ENCODE data around the gene MAN1B1.

GRCh38 chr9:137086531-137087408, at the start of gene MAN1B1:
- TF ChIP-seq CTCF (IDR thresholded peaks at IDR 0.05; ENCODE audit: low read length) = no peak
- TF ChIP-seq EZH2 (optimal IDR thresholded peaks at IDR 0.05; ENCODE audit: low read depth, low read length) = no peak

All from MM.1S (cell line).